HepG2 (cell line): ENCODE results near the gene EEF1A2. TPM values are rescaled to one million over a fixed set of nuclear protein-coding genes. Genes with fewer than 3 reads are reported as not detected.

ENCODE experiments used
- CREB1 ChIP-seq, 2 experiments: fragments of 450-650 bp in 1 of 2; IDR thresholded peaks; 2 replicates each; pipeline ENCODE4 v1.6.1; 2016 to 2017; ENCODE audit warnings: control low read depth in 1 of 2, mild to moderate bottlenecking in 1 of 2, missing compliant biosample characterization in 1 of 2, missing genetic modification characterization in 1 of 2
- DNMT3B ChIP-seq: conservative IDR thresholded peaks from 2 replicates; pipeline ENCODE4 v1.6.1; 2016; ENCODE audit warnings: missing biosample characterization, control low read depth
- MED8 ChIP-seq: sonication (generic); formaldehyde crosslinking; IDR thresholded peaks from 2 replicates; pipeline ENCODE4 v1.8.1; 2023; ENCODE audit warnings: mild to moderate bottlenecking, missing genetic modification reagents; ENCODE audit not compliant: insufficient replicate concordance
- REL ChIP-seq: sonication (generic); formaldehyde crosslinking; conservative IDR thresholded peaks from 2 replicates; pipeline ENCODE4 v1.8.0; 2022; ENCODE audit warnings: mild to moderate bottlenecking, missing genetic modification reagents, moderate library complexity
- ZNF572 ChIP-seq: sonication (generic); formaldehyde crosslinking; IDR thresholded peaks from 2 replicates; pipeline ENCODE4 v1.5.1; 2020; ENCODE audit warnings: mild to moderate bottlenecking, missing genetic modification reagents
- polyA plus RNA-seq, 8 experiments: library from polyadenylated mRNA; depleted of rRNA in 3 of 8; stranded (reverse) in 7 of 8; unstranded in 1 of 8; fragments of >200 nt; fragmentation: Illumina TruSeq in 4 of 8; extraction: Trizol in 4 of 8; gene quantifications; 2 replicates each; pipeline versions ENCODE4 v1.2.1 to v1.2.3, GENCODE V29; 2011 to 2016; ENCODE audit warnings: low read depth in 4 of 8, missing spikeins in 1 of 8, mixed read lengths in 1 of 8; ENCODE audit not compliant: insufficient read depth in 1 of 8
- total RNA-seq, 5 experiments: library from RNA; depleted of rRNA; stranded (reverse); fragments of >200 nt; fragmentation: Illumina TruSeq; extraction: Trizol; gene quantifications; 2 replicates each; pipeline ENCODE4 v1.2.3, GENCODE V29; 2016; ENCODE audit warnings: low read depth in 1 of 5
- TF ChIP-seq, protein P1 (sequence below): sonication (generic); formaldehyde crosslinking; IDR thresholded peaks from one replicate; pipeline ENCODE4 v1.5.1; 2020; ENCODE audit warnings: mild to moderate bottlenecking, missing genetic modification reagents; ENCODE audit errors: not compliant biosample characterization
- TF ChIP-seq, protein P2 (sequence below): sonication (generic); formaldehyde crosslinking; IDR thresholded peaks from 2 replicates; pipeline ENCODE4 v1.4.0; 2020; ENCODE audit warnings: mild to moderate bottlenecking, missing genetic modification reagents

EEF1A2 gene
- total and polyA plus RNA-seq, 2 of the 13 experiments (the other 11 are each of a cell fraction or from before 2014, with no cell fraction given): 0.44 to 0.87 TPM

DNA sequence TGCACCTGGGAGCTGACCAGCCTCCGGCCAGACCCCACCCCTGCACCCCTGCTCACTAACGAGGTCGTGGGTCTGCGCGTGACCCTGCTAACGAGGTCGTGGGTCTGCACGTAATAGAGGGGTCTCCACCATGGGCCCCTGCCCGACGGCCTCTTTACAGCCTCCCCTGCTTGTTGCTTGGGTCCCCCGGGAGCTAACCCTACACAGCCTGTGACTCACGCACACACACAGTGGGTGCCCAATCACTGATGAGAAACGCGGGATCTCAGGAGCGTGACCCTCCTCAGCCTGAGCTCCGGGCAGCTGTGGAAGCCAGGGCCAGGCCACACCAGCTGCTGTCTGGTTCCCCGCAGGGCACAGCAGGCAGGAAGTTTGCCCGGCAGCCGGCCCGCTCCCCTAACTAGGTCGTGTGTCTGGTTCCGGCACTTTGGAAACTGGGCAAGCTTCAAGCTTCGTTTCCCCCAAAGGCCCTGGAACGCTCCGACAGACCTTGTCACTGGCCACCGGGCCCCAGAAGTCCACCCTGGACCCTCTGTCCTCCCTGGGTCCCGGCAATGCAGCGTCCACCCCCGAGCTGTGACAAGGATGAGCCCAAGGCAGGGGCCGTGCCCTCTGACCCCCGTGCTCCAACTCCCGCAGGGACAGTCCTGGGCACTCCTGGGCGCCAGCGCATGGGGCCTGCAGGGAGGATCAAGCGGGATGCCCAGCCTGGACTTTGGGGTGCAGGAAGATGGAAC, 37.5 kb upstream of the EEF1A2 start (continued):
- TF ChIP-seq, protein P1, sequence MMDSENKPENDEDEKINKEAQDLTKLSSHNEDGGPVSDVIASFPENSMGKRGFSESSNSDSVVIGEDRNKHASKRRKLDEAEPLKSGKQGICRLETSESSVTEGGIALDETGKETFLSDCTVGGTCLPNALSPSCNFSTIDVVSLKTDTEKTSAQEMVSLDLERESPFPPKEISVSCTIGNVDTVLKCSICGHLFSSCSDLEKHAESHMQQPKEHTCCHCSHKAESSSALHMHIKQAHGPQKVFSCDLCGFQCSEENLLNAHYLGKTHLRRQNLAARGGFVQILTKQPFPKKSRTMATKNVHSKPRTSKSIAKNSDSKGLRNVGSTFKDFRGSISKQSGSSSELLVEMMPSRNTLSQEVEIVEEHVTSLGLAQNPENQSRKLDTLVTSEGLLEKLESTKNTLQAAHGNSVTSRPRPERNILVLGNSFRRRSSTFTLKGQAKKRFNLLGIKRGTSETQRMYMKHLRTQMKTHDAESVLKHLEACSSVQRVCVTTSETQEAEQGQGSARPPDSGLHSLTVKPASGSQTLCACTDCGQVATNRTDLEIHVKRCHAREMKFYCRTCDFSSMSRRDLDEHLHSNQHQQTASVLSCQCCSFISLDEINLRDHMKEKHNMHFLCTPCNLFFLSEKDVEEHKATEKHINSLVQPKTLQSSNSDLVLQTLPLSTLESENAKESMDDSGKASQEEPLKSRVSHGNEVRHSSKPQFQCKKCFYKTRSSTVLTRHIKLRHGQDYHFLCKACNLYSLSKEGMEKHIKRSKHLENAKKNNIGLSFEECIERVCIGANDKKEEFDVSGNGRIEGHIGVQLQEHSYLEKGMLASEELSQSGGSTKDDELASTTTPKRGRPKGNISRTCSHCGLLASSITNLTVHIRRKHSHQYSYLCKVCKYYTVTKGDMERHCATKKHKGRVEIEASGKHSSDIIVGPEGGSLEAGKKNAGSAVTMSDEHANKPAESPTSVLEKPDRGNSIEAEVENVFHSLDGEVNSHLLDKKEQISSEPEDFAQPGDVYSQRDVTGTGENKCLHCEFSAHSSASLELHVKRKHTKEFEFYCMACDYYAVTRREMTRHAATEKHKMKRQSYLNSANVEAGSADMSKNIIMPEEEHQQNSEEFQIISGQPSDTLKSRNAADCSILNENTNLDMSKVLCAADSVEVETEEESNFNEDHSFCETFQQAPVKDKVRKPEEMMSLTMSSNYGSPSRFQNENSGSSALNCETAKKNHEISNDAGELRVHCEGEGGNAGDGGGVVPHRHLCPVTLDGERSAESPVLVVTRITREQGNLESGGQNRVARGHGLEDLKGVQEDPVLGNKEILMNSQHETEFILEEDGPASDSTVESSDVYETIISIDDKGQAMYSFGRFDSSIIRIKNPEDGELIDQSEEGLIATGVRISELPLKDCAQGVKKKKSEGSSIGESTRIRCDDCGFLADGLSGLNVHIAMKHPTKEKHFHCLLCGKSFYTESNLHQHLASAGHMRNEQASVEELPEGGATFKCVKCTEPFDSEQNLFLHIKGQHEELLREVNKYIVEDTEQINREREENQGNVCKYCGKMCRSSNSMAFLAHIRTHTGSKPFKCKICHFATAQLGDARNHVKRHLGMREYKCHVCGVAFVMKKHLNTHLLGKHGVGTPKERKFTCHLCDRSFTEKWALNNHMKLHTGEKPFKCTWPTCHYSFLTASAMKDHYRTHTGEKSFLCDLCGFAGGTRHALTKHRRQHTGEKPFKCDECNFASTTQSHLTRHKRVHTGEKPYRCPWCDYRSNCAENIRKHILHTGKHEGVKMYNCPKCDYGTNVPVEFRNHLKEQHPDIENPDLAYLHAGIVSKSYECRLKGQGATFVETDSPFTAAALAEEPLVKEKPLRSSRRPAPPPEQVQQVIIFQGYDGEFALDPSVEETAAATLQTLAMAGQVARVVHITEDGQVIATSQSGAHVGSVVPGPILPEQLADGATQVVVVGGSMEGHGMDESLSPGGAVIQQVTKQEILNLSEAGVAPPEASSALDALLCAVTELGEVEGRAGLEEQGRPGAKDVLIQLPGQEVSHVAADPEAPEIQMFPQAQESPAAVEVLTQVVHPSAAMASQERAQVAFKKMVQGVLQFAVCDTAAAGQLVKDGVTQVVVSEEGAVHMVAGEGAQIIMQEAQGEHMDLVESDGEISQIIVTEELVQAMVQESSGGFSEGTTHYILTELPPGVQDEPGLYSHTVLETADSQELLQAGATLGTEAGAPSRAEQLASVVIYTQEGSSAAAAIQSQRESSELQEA (CRISPR knock-in tag): peak; percentile 60
- TF ChIP-seq DNMT3B: no peak
- peak; percentile 11 for TF ChIP-seq MED8 (CRISPR knock-in tag)
- TF ChIP-seq, protein P2, sequence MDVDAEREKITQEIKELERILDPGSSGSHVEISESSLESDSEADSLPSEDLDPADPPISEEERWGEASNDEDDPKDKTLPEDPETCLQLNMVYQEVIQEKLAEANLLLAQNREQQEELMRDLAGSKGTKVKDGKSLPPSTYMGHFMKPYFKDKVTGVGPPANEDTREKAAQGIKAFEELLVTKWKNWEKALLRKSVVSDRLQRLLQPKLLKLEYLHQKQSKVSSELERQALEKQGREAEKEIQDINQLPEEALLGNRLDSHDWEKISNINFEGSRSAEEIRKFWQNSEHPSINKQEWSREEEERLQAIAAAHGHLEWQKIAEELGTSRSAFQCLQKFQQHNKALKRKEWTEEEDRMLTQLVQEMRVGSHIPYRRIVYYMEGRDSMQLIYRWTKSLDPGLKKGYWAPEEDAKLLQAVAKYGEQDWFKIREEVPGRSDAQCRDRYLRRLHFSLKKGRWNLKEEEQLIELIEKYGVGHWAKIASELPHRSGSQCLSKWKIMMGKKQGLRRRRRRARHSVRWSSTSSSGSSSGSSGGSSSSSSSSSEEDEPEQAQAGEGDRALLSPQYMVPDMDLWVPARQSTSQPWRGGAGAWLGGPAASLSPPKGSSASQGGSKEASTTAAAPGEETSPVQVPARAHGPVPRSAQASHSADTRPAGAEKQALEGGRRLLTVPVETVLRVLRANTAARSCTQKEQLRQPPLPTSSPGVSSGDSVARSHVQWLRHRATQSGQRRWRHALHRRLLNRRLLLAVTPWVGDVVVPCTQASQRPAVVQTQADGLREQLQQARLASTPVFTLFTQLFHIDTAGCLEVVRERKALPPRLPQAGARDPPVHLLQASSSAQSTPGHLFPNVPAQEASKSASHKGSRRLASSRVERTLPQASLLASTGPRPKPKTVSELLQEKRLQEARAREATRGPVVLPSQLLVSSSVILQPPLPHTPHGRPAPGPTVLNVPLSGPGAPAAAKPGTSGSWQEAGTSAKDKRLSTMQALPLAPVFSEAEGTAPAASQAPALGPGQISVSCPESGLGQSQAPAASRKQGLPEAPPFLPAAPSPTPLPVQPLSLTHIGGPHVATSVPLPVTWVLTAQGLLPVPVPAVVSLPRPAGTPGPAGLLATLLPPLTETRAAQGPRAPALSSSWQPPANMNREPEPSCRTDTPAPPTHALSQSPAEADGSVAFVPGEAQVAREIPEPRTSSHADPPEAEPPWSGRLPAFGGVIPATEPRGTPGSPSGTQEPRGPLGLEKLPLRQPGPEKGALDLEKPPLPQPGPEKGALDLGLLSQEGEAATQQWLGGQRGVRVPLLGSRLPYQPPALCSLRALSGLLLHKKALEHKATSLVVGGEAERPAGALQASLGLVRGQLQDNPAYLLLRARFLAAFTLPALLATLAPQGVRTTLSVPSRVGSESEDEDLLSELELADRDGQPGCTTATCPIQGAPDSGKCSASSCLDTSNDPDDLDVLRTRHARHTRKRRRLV: peak; percentile 69; the same call in 1 of the 2 replicates
- no peak for TF ChIP-seq REL
- TF ChIP-seq CREB1 (IDR thresholded peaks at IDR 0.05): 0 out of 2 replicates have a peak, but pooled peaks have one; percentile 8
- no peak for TF ChIP-seq CREB1 (CRISPR knock-in tag; IDR thresholded peaks at IDR 0.05)
- TF ChIP-seq ZNF572: no peak
